HL-60 (cell line): ENCODE data around the gene PKNOX1.
"Not testable (repeated sequence)": the region's sequence is repeated elsewhere in the genome, so short reads cannot be mapped to it uniquely, and the experiment has no call there.

Experiments
- DNase-seq, 2 experiments: peaks; one replicate each; pipeline ENCODE4 v3.0.0-alpha.2; 2010 to 2020; ENCODE audit warnings: low read depth in 1 of 2, low spot score in 1 of 2
- H3K27ac ChIP-seq: fragments of 250-450 bp; sonication (Bioruptor Pico); replicated peaks from 2 replicates; pipeline ENCODE4 v1.5.1; 2020; ENCODE audit warnings: mild to moderate bottlenecking, moderate library complexity
- H3K27me3 ChIP-seq: fragments of 250-450 bp; sonication (Bioruptor Pico); 2 replicates; pipeline ENCODE4 v1.5.1; 2021; ENCODE audit warnings: mild to moderate bottlenecking, moderate library complexity; ENCODE audit not compliant: insufficient read depth, poor library complexity, severe bottlenecking
- H3K4me3 ChIP-seq: replicated peaks from 2 replicates; pipeline ENCODE4 v1.5.1; 2011; ENCODE audit warnings: mild to moderate bottlenecking, control low read depth, low read length; ENCODE audit not compliant: insufficient read depth
- CTCF ChIP-seq: IDR thresholded peaks from one replicate; pipeline ENCODE4 v1.5.1; 2011; ENCODE audit warnings: low read length, control low read depth, inconsistent platforms; ENCODE audit not compliant: insufficient read depth
- GABPA ChIP-seq: IDR thresholded peaks from 2 replicates; pipeline ENCODE4 v1.6.1; 2012; ENCODE audit warnings: low read depth
- POLR2AphosphoS5 ChIP-seq: IDR thresholded peaks from 2 replicates; pipeline ENCODE4 v1.6.1; 2012; ENCODE audit warnings: low read depth
- REST ChIP-seq: IDR thresholded peaks from 2 replicates; pipeline ENCODE4 v1.6.1; 2012; ENCODE audit warnings: low read depth; ENCODE audit not compliant: insufficient replicate concordance
- SPI1 ChIP-seq: IDR thresholded peaks from 2 replicates; pipeline ENCODE4 v1.6.1; 2012; ENCODE audit warnings: low read depth, mild to moderate bottlenecking, borderline replicate concordance

PKNOX1 gene

GRCh38 chr21:43034101-43034500, 59.7 kb downstream of the PKNOX1 start:
- Histone ChIP-seq H3K4me3 (no peak overlapping the region), H3K27me3 (no peaks in the 10 kb centered on the region), H3K27ac (no peak overlapping the region)
- TF ChIP-seq CTCF (no peak), REST (no peak), GABPA (no peak), SPI1 (no peak), POLR2AphosphoS5 (no peak)
- no peak for DNase-seq

GRCh38 chr21:43034826-43035225, 60.5 kb downstream of the PKNOX1 start:
- Histone ChIP-seq H3K4me3 (no peak overlapping the region), H3K27ac (no peak overlapping the region), H3K27me3 (no peaks in the 10 kb centered on the region)
- no peak for DNase-seq
- TF ChIP-seq REST (no peak), GABPA (no peak), SPI1 (no peak), CTCF (no peak), POLR2AphosphoS5 (no peak)

- not testable (repeated sequence) for H3K27ac ChIP-seq, H3K27me3 ChIP-seq, H3K4me3 ChIP-seq
- 0 out of 2 replicates have a peak, but pooled peaks have one; percentile 14 for TF ChIP-seq SPI1
- peak in 1 of 2 experiments; percentile 73 for DNase-seq
Observed at GRCh38 chr21:43036889-43037288, 62.5 kb downstream of the PKNOX1 start.

GRCh38 chr21:43037918-43038658, 63.7 kb downstream of the PKNOX1 start:
- DNase-seq, H3K27ac ChIP-seq, H3K4me3 ChIP-seq, H3K27me3 ChIP-seq: not testable (repeated sequence)

- DNase-seq, H3K27ac ChIP-seq, H3K4me3 ChIP-seq, H3K27me3 ChIP-seq: not testable (repeated sequence)
Observed at GRCh38 chr21:43038659-43039044, 64.3 kb downstream of the PKNOX1 start.

- not testable (repeated sequence) for H3K4me3 ChIP-seq, H3K27me3 ChIP-seq, H3K27ac ChIP-seq, DNase-seq
Observed at GRCh38 chr21:43042169-43042568, 67.8 kb downstream of the PKNOX1 start.

- not testable (repeated sequence) for DNase-seq, H3K27me3 ChIP-seq, H3K27ac ChIP-seq
Observed at GRCh38 chr21:43043291-43043690, 68.9 kb downstream of the PKNOX1 start.

GRCh38 chr21:43044547-43044946, 70.2 kb downstream of the PKNOX1 start:
- H3K27me3 ChIP-seq, H3K27ac ChIP-seq, H3K4me3 ChIP-seq: not testable (repeated sequence)
- peak in 1 of 2 experiments; percentile 27 for DNase-seq

More at GRCh38 chr21:43043291-43043690, 68.9 kb downstream of the PKNOX1 start:
- not testable (repeated sequence) for H3K4me3 ChIP-seq
